C4-2B (cell line): ENCODE measurements around the gene AHNAK.

Experiments
- CTCF ChIP-seq: fragments of 450-650 bp; conservative IDR thresholded peaks from 2 replicates; pipeline ENCODE4 v1.5.1; 2017; ENCODE audit warnings: mild to moderate bottlenecking
- ZFX ChIP-seq: fragments of 450-650 bp; IDR thresholded peaks from 2 replicates; pipeline ENCODE4 v1.6.1; 2017

- no peak for TF ChIP-seq CTCF
- TF ChIP-seq ZFX = no peak
Observed at GRCh38 chr11:62439785-62440602, 106.6 kb downstream of the AHNAK start.
